ENCODE data around the gene RBKS.
"Not testable (repeated sequence)": the region's sequence is repeated elsewhere in the genome, so short reads cannot be mapped to it uniquely, and the experiment has no call there.

Gene RBKS

GRCh38 chr2:27756544-27757498 is 133.4 kb downstream of the RBKS start:
- H3K27me3 Mint-ChIP-seq: peaks cover 14% of the 10 kb centered on the region
- DNase-seq (ENCODE audit: low spot score in 2 of 2) (no peak), ATAC-seq (ENCODE audit: low read depth) (no peak)
- no peaks in the 10 kb centered on the region for H3K9me3 Mint-ChIP-seq
- no peak overlapping the region for H3K27ac Mint-ChIP-seq
- no peaks in the 10 kb centered on the region for H3K4me1 Mint-ChIP-seq
- H3K4me3 Mint-ChIP-seq: no peak overlapping the region
- H3K36me3 Mint-ChIP-seq: no peaks in the 10 kb centered on the region

GRCh38 chr2:27756091-27756490 is 134.1 kb downstream of the RBKS start:
- Mint-ChIP-seq H3K9me3 (no peaks in the 10 kb centered on the region), H3K27me3 (peaks cover 14% of the 10 kb centered on the region), H3K4me1 (no peaks in the 10 kb centered on the region), H3K4me3 (no peak overlapping the region), H3K27ac (no peak overlapping the region), H3K36me3 (no peaks in the 10 kb centered on the region)
- ATAC-seq (ENCODE audit: low read depth) (no peak), DNase-seq (ENCODE audit: low spot score in 2 of 2) (no peak)

GRCh38 chr2:27754831-27755230 is 135.4 kb downstream of the RBKS start:
- no peak overlapping the region for H3K27ac Mint-ChIP-seq
- H3K27me3 Mint-ChIP-seq: peaks cover 14% of the 10 kb centered on the region
- no peaks in the 10 kb centered on the region for H3K4me1 Mint-ChIP-seq
- H3K36me3 Mint-ChIP-seq: no peaks in the 10 kb centered on the region
- no peak overlapping the region for H3K4me3 Mint-ChIP-seq
- ATAC-seq (ENCODE audit: low read depth) (no peak), DNase-seq (ENCODE audit: low spot score in 2 of 2) (no peak)
- no peaks in the 10 kb centered on the region for H3K9me3 Mint-ChIP-seq

GRCh38 chr2:27754138-27754588 is 136.0 kb downstream of the RBKS start:
- Mint-ChIP-seq H3K27ac (no peak overlapping the region), H3K36me3 (no peaks in the 10 kb centered on the region), H3K27me3 (peaks cover 16% of the 10 kb centered on the region), H3K4me3 (no peak overlapping the region), H3K9me3 (peaks cover 1% of the 10 kb centered on the region), H3K4me1 (no peaks in the 10 kb centered on the region)
- peak; percentile 50 for ATAC-seq (ENCODE audit: low read depth)
- DNase-seq (ENCODE audit: low spot score in 2 of 2): no peak

- Mint-ChIP-seq H3K27me3 (peaks cover 24% of the 10 kb centered on the region), H3K27ac (no peak overlapping the region)
- DNase-seq (ENCODE audit: low spot score in 2 of 2): no peak
These were observed 137.5 kb downstream of the RBKS start for GRCh38 chr2:27752551-27753237.

GRCh38 chr2:27751377-27751776 is 138.8 kb downstream of the RBKS start:
- H3K4me1 Mint-ChIP-seq: no peaks in the 10 kb centered on the region
- H3K27ac Mint-ChIP-seq: no peak overlapping the region
- H3K4me3 Mint-ChIP-seq: no peak overlapping the region
- peaks cover 6% of the 10 kb centered on the region for H3K36me3 Mint-ChIP-seq
- DNase-seq (ENCODE audit: low spot score in 2 of 2): no peak
- H3K9me3 Mint-ChIP-seq: peaks cover 8% of the 10 kb centered on the region
- H3K27me3 Mint-ChIP-seq: peaks cover 21% of the 10 kb centered on the region
- no peak for ATAC-seq (ENCODE audit: low read depth)

More at GRCh38 chr2:27752551-27753237, 137.5 kb downstream of the RBKS start:
- Mint-ChIP-seq H3K4me1 (no peaks in the 10 kb centered on the region), H3K9me3 (peaks cover 8% of the 10 kb centered on the region), H3K36me3 (peaks cover 6% of the 10 kb centered on the region), H3K4me3 (no peak overlapping the region)
- ATAC-seq (ENCODE audit: low read depth): no peak

GRCh38 chr2:27748803-27749554 is 141.2 kb downstream of the RBKS start:
- peaks cover 12% of the 10 kb centered on the region for H3K9me3 Mint-ChIP-seq
- not testable (repeated sequence) for H3K4me3 Mint-ChIP-seq; H3K27ac Mint-ChIP-seq; DNase-seq (ENCODE audit: low spot score in 2 of 2); H3K36me3 Mint-ChIP-seq; ATAC-seq (ENCODE audit: low read depth); H3K4me1 Mint-ChIP-seq
- peaks cover 21% of the 10 kb centered on the region for H3K27me3 Mint-ChIP-seq

- Mint-ChIP-seq H3K4me3 (no peak overlapping the region), H3K4me1 (no peaks in the 10 kb centered on the region), H3K9me3 (peaks cover 12% of the 10 kb centered on the region), H3K36me3 (peaks cover 6% of the 10 kb centered on the region), H3K27me3 (peaks cover 18% of the 10 kb centered on the region), H3K27ac (no peak overlapping the region)
- DNase-seq (ENCODE audit: low spot score in 2 of 2) (no peak), ATAC-seq (ENCODE audit: low read depth) (no peak)
These were observed 142.3 kb downstream of the RBKS start for GRCh38 chr2:27747827-27748352.

- Mint-ChIP-seq H3K4me1 (no peaks in the 10 kb centered on the region), H3K9me3 (peaks cover 12% of the 10 kb centered on the region), H3K36me3 (peaks cover 6% of the 10 kb centered on the region), H3K27me3 (peaks cover 16% of the 10 kb centered on the region), H3K27ac (no peak overlapping the region), H3K4me3 (no peak overlapping the region)
- ATAC-seq (ENCODE audit: low read depth) (no peak), DNase-seq (ENCODE audit: low spot score in 2 of 2) (no peak)
These were observed 143.9 kb downstream of the RBKS start for GRCh38 chr2:27746325-27746724.

GRCh38 chr2:27745494-27745893 is 144.7 kb downstream of the RBKS start:
- DNase-seq (ENCODE audit: low spot score in 2 of 2); H3K4me3 Mint-ChIP-seq; H3K36me3 Mint-ChIP-seq; H3K4me1 Mint-ChIP-seq; H3K27ac Mint-ChIP-seq; ATAC-seq (ENCODE audit: low read depth): not testable (repeated sequence)
- Mint-ChIP-seq H3K27me3 (peaks cover 16% of the 10 kb centered on the region), H3K9me3 (peaks cover 14% of the 10 kb centered on the region)

GRCh38 chr2:27742571-27742970 is 147.6 kb downstream of the RBKS start:
- Mint-ChIP-seq H3K27me3 (peaks cover 10% of the 10 kb centered on the region), H3K27ac (no peak overlapping the region)

GRCh38 chr2:27741673-27742072 is 148.5 kb downstream of the RBKS start:
- Mint-ChIP-seq H3K36me3 (no peaks in the 10 kb centered on the region), H3K9me3 (peaks cover 7% of the 10 kb centered on the region), H3K27me3 (peaks cover 13% of the 10 kb centered on the region), H3K27ac (no peak overlapping the region), H3K4me1 (no peaks in the 10 kb centered on the region), H3K4me3 (no peak overlapping the region)
- ATAC-seq (ENCODE audit: low read depth) (no peak), DNase-seq (ENCODE audit: low spot score in 2 of 2) (no peak)

More at GRCh38 chr2:27742571-27742970, 147.6 kb downstream of the RBKS start:
- Mint-ChIP-seq H3K36me3 (no peaks in the 10 kb centered on the region), H3K9me3 (peaks cover 7% of the 10 kb centered on the region), H3K4me1 (no peaks in the 10 kb centered on the region), H3K4me3 (no peak overlapping the region)
- DNase-seq (ENCODE audit: low spot score in 2 of 2) (no peak), ATAC-seq (ENCODE audit: low read depth) (no peak)

GRCh38 chr2:27739058-27739373 is 151.2 kb downstream of the RBKS start:
- Mint-ChIP-seq H3K9me3 (peaks cover 4% of the 10 kb centered on the region), H3K4me1 (peaks cover 4% of the 10 kb centered on the region), H3K36me3 (no peaks in the 10 kb centered on the region), H3K27ac (no peak overlapping the region), H3K4me3 (no peak overlapping the region), H3K27me3 (peaks cover 13% of the 10 kb centered on the region)
- ATAC-seq (ENCODE audit: low read depth) (no peak), DNase-seq (ENCODE audit: low spot score in 2 of 2) (no peak)
